HEK293 (cell line): Measurements from ENCODE around the gene METTL25B.
A peak's percentile ranks its signal among the peaks of the same experiment; 100 is the strongest.

ENCODE experiments used
- CTCF ChIA-PET: fragments of 350-600 bp; formaldehyde crosslinking; extraction: SDS; loops from one replicate; lab custom pipeline; 2021; ENCODE audit warnings: antibody characterized with exemption; lab: Yijun Ruan, JAX
- POLR2A ChIA-PET: fragments of 300-600 bp; formaldehyde crosslinking; extraction: SDS; loops from one replicate; lab custom pipeline; 2020; ENCODE audit warnings: antibody characterized with exemption, inconsistent platforms; lab: Yijun Ruan, JAX
- H3K27ac ChIP-seq: fragments of 200-500 bp; sonication (Bioruptor generic); 2 replicates; pipeline ENCODE4 v1.5.1; 2014; ENCODE audit warnings: low read depth, low read length, control low read depth, inconsistent platforms; ENCODE audit errors: extremely low read depth
- H3K36me3 ChIP-seq, 2 experiments: fragments of 200-500 bp in 1 of 2; sonication (Bioruptor generic) in 1 of 2; 1 replicate in 1 of 2; 2 replicates in 1 of 2; pipeline ENCODE4 v1.5.1; 2014 to 2017; ENCODE audit warnings: inconsistent platforms in 2 of 2, low read length in 2 of 2; ENCODE audit not compliant: control insufficient read depth in 2 of 2, insufficient read depth in 1 of 2
- H3K4me1 ChIP-seq: fragments of 200-500 bp; sonication (Bioruptor generic); 2 replicates; pipeline ENCODE4 v1.5.1; 2014; ENCODE audit warnings: mild to moderate bottlenecking, low read length, inconsistent platforms; ENCODE audit not compliant: control insufficient read depth, insufficient read depth
- H3K4me3 ChIP-seq: 2 replicates; pipeline ENCODE4 v1.5.1; 2011; ENCODE audit warnings: low read depth, mild to moderate bottlenecking, control low read depth, low read length, moderate library complexity
- H3K9me3 ChIP-seq: fragments of 200-500 bp; sonication (Bioruptor generic); 2 replicates; pipeline ENCODE4 v1.5.1; 2014; ENCODE audit warnings: low read depth, low read length, inconsistent platforms; ENCODE audit not compliant: control insufficient read depth, insufficient read depth
- EGR2 ChIP-seq: fragments of 450-650 bp; formaldehyde crosslinking; IDR thresholded peaks from 2 replicates; pipeline ENCODE4 v1.5.1; 2016; ENCODE audit warnings: low read depth, missing biosample characterization, missing genetic modification characterization
- GLIS1 ChIP-seq: fragments of 450-650 bp; formaldehyde crosslinking; IDR thresholded peaks from 2 replicates; pipeline ENCODE4 v1.5.1; 2016; ENCODE audit warnings: missing biosample characterization, missing genetic modification characterization
- GLIS2 ChIP-seq: fragments of 450-650 bp; formaldehyde crosslinking; IDR thresholded peaks from 2 replicates; pipeline ENCODE4 v1.5.1; 2016; ENCODE audit warnings: missing biosample characterization, missing genetic modification characterization
- HOXC10 ChIP-seq: sonication (generic); formaldehyde crosslinking; IDR thresholded peaks from 2 replicates; pipeline ENCODE4 v1.8.1; 2023; ENCODE audit warnings: mild to moderate bottlenecking, missing genetic modification reagents
- KLF7 ChIP-seq: fragments of 450-650 bp; formaldehyde crosslinking; IDR thresholded peaks from 2 replicates; pipeline ENCODE4 v1.5.1; 2016; ENCODE audit warnings: missing biosample characterization, missing genetic modification characterization, borderline replicate concordance
- PRDM1 ChIP-seq: fragments of 450-650 bp; formaldehyde crosslinking; IDR thresholded peaks from 2 replicates; pipeline ENCODE4; 2016; ENCODE audit warnings: missing biosample characterization, missing genetic modification characterization
- WT1 ChIP-seq: fragments of 450-650 bp; formaldehyde crosslinking; IDR thresholded peaks from 2 replicates; pipeline ENCODE4 v1.5.1; 2016; ENCODE audit warnings: missing biosample characterization, missing genetic modification characterization
- YY1 ChIP-seq: fragments of 450-650 bp; formaldehyde crosslinking; IDR thresholded peaks from 2 replicates; pipeline ENCODE4 v1.5.1; 2018; ENCODE audit warnings: missing biosample characterization, missing genetic modification characterization
- ZBTB11 ChIP-seq: fragments of 450-650 bp; formaldehyde crosslinking; conservative IDR thresholded peaks from 2 replicates; pipeline ENCODE4 v1.5.1; 2016; ENCODE audit warnings: low read depth, missing biosample characterization, missing genetic modification characterization
- ZBTB17 ChIP-seq: fragments of 450-650 bp; formaldehyde crosslinking; IDR thresholded peaks from 2 replicates; pipeline ENCODE4 v1.5.1; 2016; ENCODE audit warnings: missing biosample characterization, missing genetic modification characterization
- ZBTB26 ChIP-seq: fragments of 450-650 bp; formaldehyde crosslinking; optimal IDR thresholded peaks from 2 replicates; pipeline ENCODE3; 2016; ENCODE audit warnings: missing biosample characterization, mild to moderate bottlenecking, missing genetic modification characterization
- ZNF24 ChIP-seq: fragments of 450-650 bp; formaldehyde crosslinking; IDR thresholded peaks from 2 replicates; pipeline ENCODE4 v1.5.1; 2016; ENCODE audit warnings: missing biosample characterization, missing genetic modification characterization
- ZNF366 ChIP-seq: fragments of 450-650 bp; formaldehyde crosslinking; conservative IDR thresholded peaks from 2 replicates; pipeline ENCODE4 v1.5.1; 2016; ENCODE audit warnings: missing biosample characterization, missing genetic modification characterization
- ZNF571 ChIP-seq: fragments of 450-650 bp; formaldehyde crosslinking; IDR thresholded peaks from 2 replicates; pipeline ENCODE4 v1.5.0; 2017; ENCODE audit warnings: missing biosample characterization, missing genetic modification characterization
- ZNF585B ChIP-seq: fragments of 450-650 bp; formaldehyde crosslinking; IDR thresholded peaks from 2 replicates; pipeline ENCODE4 v1.5.1; 2016; ENCODE audit warnings: missing biosample characterization, missing genetic modification characterization
- ZNF621 ChIP-seq: fragments of 450-650 bp; formaldehyde crosslinking; IDR thresholded peaks from 2 replicates; pipeline ENCODE4 v1.5.1; 2017; ENCODE audit warnings: missing biosample characterization, missing genetic modification characterization
- ZNF747 ChIP-seq: fragments of 450-650 bp; formaldehyde crosslinking; IDR thresholded peaks from 2 replicates; pipeline ENCODE4 v1.5.1; 2016; ENCODE audit warnings: missing biosample characterization, missing genetic modification characterization
- TF ChIP-seq, protein P1 (sequence below): fragments of 450-650 bp; formaldehyde crosslinking; IDR thresholded peaks from 2 replicates; pipeline ENCODE4 v1.5.1; 2016; ENCODE audit warnings: missing biosample characterization, missing genetic modification characterization

METTL25B gene

DNA sequence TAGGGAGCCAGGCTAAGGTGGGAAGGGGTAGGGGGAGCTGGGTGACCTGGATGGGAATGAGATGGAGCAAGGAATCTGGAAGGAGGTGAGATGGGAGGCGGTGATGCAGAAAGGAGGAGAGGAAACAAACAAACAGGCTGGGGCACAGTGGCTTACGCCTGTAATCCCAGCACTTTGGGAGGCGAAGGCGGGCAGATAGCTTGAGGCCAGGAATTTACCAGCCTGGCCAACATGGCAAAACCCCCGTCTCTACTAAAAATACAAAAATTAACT, 33.6 kb upstream of the METTL25B start:
- no peak overlapping the region; the same call in 1 of the 2 replicates for H3K27ac ChIP-seq
- TF ChIP-seq ZNF571 (tag by site-specific recombination) (no peak), ZNF366 (tag by site-specific recombination) (peak; percentile 68; the same call in 1 of the 2 replicates), ZBTB26 (tag by site-specific recombination) (no peak), EGR2 (0 out of 2 replicates have a peak, but pooled peaks have one; percentile 24), ZBTB17 (peak; percentile 34), WT1 (tag by site-specific recombination) (peak; percentile 70; the same call in 1 of the 2 replicates)
- ChIA-PET POLR2A (interaction anchor here (0.6 to 1.6 kb wide), 3 partner anchors 9 to 53 kb away, joined by 3 to 7 read pairs (median 4); partner anchors contain the start of genes ISG20L2 and METTL25B), CTCF (interaction anchor here (0.8 to 20.0 kb wide), 7 partner anchors 12 to 195 kb away, joined by 3 to 579 read pairs (median 136); partner anchors contain the start of genes CRABP2, ISG20L2, METTL25B and NES)
- no peaks in the 10 kb centered on the region for H3K9me3 ChIP-seq
- H3K4me3 ChIP-seq, result no peak overlapping the region
- peaks cover 0 to 15% of the 10 kb centered on the region in 2 experiments; a peak in 1 of 3 replicates for H3K36me3 ChIP-seq
- peaks cover 16% of the 10 kb centered on the region for H3K4me1 ChIP-seq

GRCh38 chr1:156696755-156697154, 31.5 kb upstream of the METTL25B start:
- CTCF ChIA-PET, result interaction anchor here (1.0 to 20.2 kb wide), 4 partner anchors 8 to 71 kb away, joined by 3 to 579 read pairs (median 4); partner anchors contain the start of gene CRABP2

DNA sequence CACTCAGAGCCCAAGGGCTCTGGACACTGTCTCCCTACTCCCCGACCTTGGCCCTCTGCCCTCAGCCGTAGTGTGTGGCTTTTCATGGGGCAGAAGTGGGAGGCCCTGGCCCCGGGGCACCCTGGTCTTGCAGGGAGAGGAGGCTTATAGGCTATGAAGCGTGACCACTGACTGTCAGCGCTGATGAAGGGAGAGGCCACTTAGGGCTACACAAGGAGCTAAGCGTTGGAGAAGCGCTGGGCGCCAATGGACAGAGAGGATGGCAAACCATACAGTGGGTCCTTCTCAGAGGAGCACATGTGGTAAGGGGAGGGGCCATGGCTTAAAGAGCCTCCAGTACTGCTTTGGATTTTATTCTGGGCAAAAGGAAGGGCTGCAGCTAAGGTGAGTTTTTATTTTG, 30.8 kb upstream of the METTL25B start:
- CTCF ChIA-PET, result interaction anchor here (1.0 to 20.2 kb wide), 4 partner anchors 8 to 72 kb away, joined by 3 to 579 read pairs (median 4); partner anchors contain the start of gene CRABP2
- POLR2A ChIA-PET, result interaction anchor here (0.6 kb wide), 1 partner anchor 23 kb away, joined by 4 read pairs; no protein-coding TSS in a partner anchor
- H3K27ac ChIP-seq, result no peak overlapping the region

More at GRCh38 chr1:156696755-156697154, 31.5 kb upstream of the METTL25B start:
- Histone ChIP-seq H3K4me1 (peaks cover 12% of the 10 kb centered on the region), H3K9me3 (no peaks in the 10 kb centered on the region), H3K36me3 (peaks cover 0 to 32% of the 10 kb centered on the region in 2 experiments; a peak in 1 of 3 replicates), H3K4me3 (no peak overlapping the region), H3K27ac (no peak overlapping the region)
- no peak for TF ChIP-seq HOXC10 (CRISPR knock-in tag)
- peak; percentile 57; the same call in 1 of the 2 replicates for TF ChIP-seq PRDM1 (tag by site-specific recombination)
- POLR2A ChIA-PET, result no interaction called here

More for the DNA sequence above, 30.8 kb upstream of the METTL25B start:
- no peaks in the 10 kb centered on the region for H3K9me3 ChIP-seq
- no peak overlapping the region for H3K4me3 ChIP-seq
- peaks cover 0 to 32% of the 10 kb centered on the region in 2 experiments; a peak in 1 of 3 replicates for H3K36me3 ChIP-seq
- no peak for TF ChIP-seq ZNF585B
- TF ChIP-seq, protein P1, sequence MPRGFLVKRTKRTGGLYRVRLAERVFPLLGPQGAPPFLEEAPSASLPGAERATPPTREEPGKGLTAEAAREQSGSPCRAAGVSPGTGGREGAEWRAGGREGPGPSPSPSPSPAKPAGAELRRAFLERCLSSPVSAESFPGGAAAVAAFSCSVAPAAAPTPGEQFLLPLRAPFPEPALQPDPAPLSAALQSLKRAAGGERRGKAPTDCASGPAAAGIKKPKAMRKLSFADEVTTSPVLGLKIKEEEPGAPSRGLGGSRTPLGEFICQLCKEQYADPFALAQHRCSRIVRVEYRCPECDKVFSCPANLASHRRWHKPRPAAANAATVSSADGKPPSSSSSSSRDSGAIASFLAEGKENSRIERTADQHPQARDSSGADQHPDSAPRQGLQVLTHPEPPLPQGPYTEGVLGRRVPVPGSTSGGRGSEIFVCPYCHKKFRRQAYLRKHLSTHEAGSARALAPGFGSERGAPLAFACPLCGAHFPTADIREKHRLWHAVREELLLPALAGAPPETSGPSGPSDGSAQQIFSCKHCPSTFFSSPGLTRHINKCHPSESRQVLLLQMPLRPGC (tag by site-specific recombination), result no peak
- no peak for TF ChIP-seq KLF7
- no peak for TF ChIP-seq ZNF747
- no peak for TF ChIP-seq ZNF24 (tag by site-specific recombination)
- 0 out of 2 replicates have a peak, but pooled peaks have one; percentile 14 for TF ChIP-seq WT1 (tag by site-specific recombination)
- no peak for TF ChIP-seq ZNF621
- no peak for TF ChIP-seq YY1 (tag by site-specific recombination)
- TF ChIP-seq GLIS1 (tag by site-specific recombination), result no peak
- peak; percentile 53; the same call in 1 of the 2 replicates for TF ChIP-seq GLIS2 (tag by site-specific recombination)
- no peak for TF ChIP-seq ZBTB11
- TF ChIP-seq, all 188 proteins: peak for 2
- H3K4me1 ChIP-seq, result peaks cover 12% of the 10 kb centered on the region
